Midbrain (tissue), 1 donor: Measurements from ENCODE around the gene CARS2.
"Not testable (repeated sequence)": the region's sequence is repeated elsewhere in the genome, so short reads cannot be mapped to it uniquely, and the experiment has no call there.

ENCODE experiments used
- DNase-seq: peaks from one replicate; lab custom pipeline; 2025; lab: John Stamatoyannopoulos, UW

Gene CARS2

DNA sequence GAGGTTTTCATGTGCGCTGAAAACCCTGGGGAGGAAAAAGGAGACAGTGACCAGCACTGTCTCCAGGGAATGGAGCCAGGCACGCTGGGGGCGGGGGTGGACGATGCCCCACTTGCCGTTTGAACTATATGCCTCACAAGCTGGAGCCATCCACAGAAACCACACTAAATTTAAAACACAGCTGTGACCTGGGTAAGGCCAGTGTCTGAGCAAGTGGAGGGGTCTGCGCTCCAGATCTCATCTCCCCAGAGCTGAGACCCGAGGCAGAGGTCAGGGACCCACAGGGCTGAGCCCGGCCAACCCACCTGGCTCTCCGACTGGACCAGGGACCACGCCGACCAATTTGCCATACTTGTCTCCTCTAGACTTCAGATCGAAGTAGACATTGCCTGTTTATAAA is 23.2 kb downstream of the CARS2 start:
- no peak for DNase-seq

DNA sequence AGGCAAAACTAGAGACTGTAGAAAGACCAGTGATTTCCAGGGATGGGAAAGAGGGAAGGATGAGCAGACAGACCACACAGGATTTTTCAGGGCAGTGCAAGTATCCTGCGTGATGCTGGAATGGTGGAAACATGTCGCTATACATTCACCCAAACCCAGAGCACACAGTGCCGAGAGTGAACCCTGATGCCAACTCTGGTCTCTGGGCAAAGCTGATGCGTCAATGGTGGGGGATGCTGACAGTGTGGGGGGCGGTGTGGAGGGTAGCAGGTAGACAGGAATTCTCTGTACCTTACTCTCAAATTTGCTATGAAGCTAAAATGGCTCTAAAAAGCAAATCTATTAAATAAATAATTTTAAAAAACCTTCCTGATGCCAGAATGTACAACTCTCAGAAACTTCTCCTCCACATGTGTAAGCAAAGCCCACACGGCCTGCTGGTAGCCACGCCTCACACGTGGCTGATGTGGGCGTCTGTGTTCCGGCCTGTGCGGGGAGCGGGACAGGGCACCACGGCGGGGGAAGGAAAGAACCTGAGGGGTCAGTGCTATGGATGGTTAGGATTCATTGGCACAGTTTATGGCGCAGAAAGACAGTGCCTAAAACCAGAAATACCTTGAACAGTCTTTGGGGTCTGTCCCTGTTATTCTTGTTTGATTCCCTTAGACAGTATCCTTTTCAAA is 23.9 kb downstream of the CARS2 start:
- no peak for DNase-seq

DNA sequence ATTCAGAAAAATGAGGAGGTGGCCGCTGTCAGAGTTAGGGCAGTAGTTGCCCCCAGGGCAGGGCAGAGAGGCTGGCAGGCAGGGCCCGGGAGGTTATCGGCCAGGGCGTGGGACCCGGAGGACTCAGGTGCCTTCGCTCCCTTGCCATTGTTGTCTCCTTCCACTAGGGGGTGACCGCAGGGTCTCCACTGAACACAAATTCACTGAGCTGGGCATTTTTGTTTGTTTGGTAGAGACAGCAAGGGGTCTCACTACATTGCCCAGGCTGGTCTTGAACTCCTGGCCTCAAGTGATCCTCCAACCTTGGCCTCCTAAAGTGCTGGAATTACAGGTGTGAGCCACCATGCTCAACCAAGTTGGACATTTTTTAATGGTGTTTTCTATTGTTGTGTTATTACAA is 25.1 kb downstream of the CARS2 start:
- no peak for DNase-seq

DNA sequence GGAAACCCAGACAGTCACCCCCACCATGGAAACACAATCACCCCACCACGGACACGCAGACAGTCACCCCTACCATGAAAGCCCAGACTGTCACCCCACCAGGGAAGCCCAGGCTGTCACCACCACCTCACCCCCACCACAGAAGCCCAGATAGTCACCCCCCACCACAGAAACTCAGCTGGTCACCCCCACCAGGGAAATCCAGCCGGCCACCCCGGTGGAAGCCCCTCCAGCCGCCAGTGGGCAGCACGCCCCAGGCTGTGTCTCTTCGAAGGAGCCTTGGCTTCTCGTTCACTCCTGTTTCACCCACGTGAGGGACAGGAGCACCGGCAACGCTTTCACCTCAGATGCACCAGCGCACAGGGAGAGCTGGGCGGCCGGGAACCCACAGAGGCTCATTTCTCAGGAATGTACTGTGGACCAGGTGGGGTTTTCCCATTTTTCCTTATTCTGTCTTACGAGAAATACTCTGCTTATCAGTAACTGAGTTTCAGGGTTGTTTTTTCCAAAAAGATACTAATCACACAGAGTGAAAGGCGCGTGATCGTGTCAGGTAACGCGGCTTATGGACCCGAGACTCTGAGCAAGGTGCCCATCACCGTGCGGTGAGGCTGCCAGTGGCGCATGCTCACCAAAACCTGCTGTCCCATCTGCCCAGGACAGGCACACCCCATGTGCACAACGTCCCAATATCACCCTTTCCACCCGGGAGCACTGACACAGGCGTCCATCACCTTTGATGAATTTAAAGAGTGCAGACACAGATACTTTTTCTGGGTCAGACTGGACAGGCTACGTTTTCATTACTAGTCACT is 28.0 kb downstream of the CARS2 start:
- DNase-seq = no peak

DNA sequence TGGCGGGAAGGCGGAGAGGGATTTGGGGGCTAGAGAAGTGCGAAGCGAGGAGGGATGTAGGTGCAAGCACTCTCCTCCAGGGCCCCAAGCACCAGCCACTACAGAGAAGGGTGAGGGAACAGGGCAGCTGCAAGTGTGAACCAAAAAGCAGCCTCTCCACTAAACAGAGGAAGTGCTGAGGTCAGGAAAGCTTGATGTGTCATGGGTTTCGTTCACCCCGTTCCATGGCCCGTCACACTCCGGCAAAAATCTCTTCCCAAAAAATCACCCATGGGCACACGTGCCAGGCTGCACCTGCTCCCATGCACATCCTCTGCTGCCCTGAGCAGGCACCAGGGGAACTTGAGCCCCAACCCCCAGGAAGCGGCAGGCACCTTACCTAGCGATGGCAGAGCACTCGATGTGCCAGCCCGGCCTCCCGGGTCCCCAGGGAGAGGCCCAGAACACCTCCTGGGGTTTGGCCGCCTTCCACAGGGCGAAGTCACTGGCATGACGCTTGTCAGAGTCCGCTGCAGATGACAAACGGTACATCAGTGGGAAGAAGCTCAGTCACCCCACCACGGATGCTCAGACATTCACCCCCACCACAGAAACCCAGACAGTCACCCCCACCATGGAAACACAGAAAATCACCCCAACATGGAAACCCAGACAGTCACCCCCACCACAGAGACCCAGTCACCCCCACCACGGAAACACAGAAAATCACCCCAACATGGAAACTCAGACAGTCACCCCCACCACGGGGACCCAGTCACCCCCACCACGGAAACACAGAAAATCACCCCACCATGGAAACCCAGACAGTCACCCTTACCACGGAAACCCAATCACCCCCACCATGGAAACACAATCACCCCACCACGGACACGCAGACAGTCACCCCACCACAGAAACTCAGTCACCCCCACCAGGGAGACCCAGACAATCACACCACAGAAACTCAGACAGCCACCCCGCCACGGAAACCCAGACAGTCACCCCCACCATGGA is 29.0 kb downstream of the CARS2 start:
- no peak for DNase-seq

- DNase-seq = not testable (repeated sequence)
Measured at GRCh38 chr13:110669814-110670213, 36.1 kb downstream of the CARS2 start.

DNA sequence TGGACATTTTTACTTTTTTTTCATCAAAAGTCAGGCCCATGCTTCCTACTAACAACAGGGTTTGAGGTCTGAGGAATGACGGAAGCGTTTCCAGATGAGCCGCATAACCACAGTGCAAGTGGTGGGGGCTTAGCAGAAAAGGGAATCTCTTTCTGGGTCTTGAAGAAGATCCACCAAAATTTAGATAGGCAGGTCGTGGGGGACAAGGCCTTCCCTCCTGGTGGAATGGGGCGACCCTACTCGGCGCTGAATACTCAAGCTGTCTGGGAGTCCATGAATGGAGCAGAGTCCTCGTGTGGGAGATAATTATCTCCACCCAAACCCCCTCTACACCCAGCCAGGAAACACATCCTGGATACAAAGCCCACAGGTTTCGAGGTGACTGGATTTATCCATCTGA is 36.9 kb downstream of the CARS2 start:
- no peak for DNase-seq

GRCh38 chr13:110666255-110666533 is 39.7 kb downstream of the CARS2 start:
- DNase-seq = no peak

- no peak for DNase-seq
Measured at GRCh38 chr13:110665491-110666254, 40.2 kb downstream of the CARS2 start.

GRCh38 chr13:110664673-110665072 is 41.2 kb downstream of the CARS2 start:
- DNase-seq = no peak

DNA sequence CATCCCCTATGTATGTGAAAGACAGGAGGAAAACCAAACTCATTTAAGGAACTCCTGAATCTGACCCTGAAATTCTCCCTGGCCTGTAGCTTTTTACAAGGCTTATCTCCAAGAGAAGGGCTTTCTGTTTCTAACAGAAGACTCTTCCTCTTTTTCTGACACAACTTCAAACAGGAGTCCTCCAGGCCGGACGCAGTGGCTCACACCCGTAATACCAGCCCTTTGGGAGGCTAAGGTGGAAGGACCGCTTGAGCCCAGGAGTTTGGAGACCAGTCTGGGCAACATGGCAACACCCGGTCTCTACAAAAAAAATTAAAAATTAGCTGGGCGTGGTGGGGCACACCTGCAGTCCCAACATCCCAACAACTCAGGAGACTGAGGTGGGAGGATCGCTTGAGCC is 41.9 kb downstream of the CARS2 start:
- DNase-seq = no peak

DNA sequence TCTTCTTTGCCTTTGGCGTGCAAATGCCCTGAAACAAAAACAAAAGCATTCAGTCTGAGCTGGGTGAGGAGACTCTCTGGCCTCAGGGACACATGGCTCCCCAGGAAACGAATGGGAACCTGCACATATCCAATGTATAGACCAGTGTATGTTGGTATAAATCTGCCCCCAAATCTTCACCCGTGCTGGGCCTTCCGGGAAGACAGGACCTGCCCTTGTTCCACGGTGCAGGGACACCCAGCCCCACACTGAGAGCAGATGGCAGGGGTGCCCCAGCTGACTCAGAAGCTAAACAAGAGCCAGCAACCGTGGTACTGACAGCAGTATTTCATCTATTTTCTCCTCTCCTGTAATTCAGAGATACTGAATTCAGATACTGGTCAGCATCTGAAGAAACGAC is 42.4 kb downstream of the CARS2 start:
- DNase-seq = no peak

DNA sequence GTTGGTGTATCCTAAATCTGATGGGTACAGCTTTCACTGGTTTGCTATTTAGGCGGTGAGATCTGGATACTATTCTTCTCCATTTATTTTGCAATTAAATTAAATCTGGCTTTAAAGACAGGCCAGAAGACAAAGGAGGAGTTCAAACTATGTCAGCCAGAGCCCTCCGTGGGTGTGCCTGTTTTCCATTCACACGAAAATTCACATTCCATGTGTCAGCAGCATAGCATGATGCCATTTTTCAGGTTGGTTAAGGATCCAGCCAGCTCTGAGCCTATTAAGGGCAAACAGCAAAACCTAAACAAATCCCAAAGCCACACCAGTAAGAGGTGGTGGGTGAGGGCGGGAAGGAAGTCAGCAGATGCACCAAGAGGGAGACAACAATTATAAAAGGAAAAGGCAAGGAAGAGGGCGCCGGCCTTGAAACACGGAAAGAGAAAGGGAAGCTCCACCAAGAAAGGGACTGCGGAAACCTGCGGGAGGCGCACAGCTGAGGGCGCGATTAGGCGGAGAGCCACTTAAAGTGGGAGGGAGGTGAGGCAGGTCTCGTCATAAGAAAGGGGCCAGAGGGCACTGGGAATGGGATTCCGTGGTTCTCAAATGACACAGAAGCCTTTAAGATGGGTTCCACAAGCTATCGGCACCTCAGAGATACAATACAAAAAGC is 43.0 kb downstream of the CARS2 start:
- no peak for DNase-seq

GRCh38 chr13:110662091-110662490 is 43.8 kb downstream of the CARS2 start:
- no peak for DNase-seq

DNA sequence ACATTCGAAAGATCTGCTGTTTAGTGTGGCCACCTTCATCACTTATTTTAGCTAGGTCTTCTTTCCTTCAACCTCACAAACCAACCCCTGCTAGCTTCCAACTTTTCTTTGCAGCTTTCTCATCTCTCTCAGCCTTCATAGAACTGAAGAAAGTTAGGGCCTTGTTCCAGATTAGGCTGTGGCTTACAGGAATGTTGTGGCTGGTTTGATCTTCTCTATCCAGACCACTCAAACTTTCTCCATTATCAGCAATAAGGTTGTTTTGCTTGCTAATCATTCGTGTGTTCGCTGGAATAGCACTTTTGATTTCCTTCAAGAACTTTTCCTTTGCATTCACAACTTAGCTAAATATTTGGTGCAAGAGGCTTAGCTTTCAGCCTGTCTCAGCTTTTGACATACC is 44.7 kb downstream of the CARS2 start:
- no peak for DNase-seq

DNA sequence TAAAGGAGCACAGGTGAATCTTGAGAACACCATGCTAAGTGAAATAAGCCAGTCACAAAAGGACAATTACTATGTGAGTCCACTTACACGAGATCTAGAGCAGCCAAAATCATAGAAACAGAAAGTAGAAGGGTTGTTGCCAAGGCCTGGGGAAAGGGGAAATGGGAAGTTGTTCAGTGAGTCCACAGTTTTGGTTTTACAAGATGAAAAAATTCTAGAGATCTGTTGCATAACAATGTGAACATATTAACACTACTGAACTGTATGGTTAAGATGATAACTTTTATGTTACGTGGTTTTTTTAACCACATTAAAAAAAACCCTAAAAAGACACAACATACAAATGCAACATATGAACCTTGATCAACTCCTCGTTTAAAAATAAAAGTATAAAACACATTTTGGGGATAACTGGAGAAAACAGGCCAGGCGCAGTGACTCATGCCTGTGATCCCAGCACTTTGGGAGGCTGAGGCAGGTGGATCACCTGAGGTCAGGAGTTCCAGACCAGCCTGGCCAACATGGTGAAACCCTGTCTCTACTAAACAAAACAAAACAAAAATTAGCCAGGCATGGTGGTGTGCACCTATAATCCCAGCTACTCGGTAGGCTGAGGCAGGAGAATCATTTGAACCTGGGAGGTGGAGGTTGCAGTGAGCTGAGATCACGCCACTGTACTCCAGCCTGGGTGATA is 47.6 kb downstream of the CARS2 start:
- not testable (repeated sequence) for DNase-seq

DNA sequence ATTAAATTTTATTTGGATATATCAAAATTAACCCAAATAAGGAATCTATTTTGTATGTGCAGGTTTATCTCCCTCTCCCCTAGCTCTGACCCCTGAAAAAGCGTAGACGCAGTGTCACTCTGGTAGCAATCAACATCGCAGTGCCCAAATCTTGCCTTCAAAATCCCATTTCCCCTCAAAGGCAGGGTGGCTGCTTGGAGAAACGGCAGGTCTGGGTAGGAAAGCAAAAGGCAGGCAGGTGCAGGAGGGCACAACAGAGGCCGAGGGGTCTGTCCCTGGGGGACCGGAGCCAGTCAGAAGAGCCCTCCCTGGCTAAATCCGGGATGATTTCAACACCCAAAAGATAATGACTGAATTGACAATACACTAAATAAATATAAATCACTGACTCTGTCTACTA is 48.7 kb downstream of the CARS2 start:
- DNase-seq = no peak

GRCh38 chr13:110653851-110654250 is 52.1 kb downstream of the CARS2 start:
- no peak for DNase-seq

DNA sequence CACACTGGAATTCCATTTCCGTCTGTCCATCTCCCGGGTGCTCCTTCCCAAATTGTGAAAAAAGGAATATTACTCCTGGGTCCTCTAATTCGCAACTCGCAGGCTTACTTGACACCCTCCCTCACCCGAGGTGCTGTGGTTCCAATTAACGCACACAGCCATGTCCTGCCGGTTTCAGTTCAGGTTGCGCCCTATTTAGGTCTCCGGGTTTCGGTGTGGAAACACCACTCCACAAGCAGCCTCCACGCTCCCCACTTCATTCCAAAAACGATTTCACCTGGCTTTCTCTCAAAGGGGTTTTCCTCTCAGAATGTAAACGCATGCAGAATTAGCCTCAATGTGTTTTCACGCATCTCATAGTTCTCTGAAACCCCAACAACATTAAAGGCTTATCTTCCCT is 52.6 kb downstream of the CARS2 start:
- no peak for DNase-seq

DNA sequence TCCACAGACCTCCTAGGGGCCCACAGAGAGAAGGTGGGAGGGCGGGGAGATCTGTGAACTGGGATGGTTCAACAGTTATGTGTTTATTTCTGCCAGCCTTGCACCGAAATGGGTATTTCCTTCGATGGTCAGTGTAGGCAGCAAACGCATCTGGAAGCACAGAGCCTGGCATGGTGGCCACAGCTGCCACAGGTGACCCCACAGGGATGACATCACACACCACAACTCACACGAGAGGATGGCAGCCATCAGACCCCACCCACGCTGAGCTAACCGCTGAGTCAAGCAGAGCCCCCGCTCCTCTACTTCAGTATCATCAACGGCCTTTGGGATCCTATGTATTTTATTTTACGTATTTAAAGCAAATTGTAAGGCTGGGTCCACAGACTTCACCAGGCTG is 53.2 kb downstream of the CARS2 start:
- DNase-seq = no peak

GRCh38 chr13:110652231-110652730 is 53.6 kb downstream of the CARS2 start:
- no peak for DNase-seq
